Gastrocnemius medialis (tissue), 4 donors: ENCODE measurements around the gene SLC35B4. TPM values are rescaled to one million over a fixed set of nuclear protein-coding genes. Genes with fewer than 3 reads are reported as not detected.

ENCODE experiments used
- ATAC-seq, 2 donors: fragments of 150-250 bp; one replicate each; pipeline ENCODE4 v1.9.1; 2016
- DNase-seq, 2 donors: peaks; one replicate each; pipeline ENCODE4 v3.0.0-alpha.2; 2019
- H3K27ac ChIP-seq, 4 donors: fragments of 200-600 bp; sonication (generic); 1 replicate in 1 of 4; 2 replicates in 3 of 4; pipeline ENCODE4 v1.5.1; 2016 to 2018; ENCODE audit warnings: mild to moderate bottlenecking in 2 of 4, moderate library complexity in 1 of 4
- H3K27me3 ChIP-seq, 3 donors: fragments of 200-600 bp; sonication (generic) in 2 of 3; 1 replicate in 1 of 3; 2 replicates in 2 of 3; pipeline versions ENCODE4 v1.5.1 to v1.6.0; 2016 to 2019; ENCODE audit warnings: mild to moderate bottlenecking in 1 of 3, moderate library complexity in 1 of 3
- H3K36me3 ChIP-seq, 2 donors: fragments of 200-600 bp; sonication (generic) in 1 of 2; one replicate each; pipeline ENCODE4 v1.5.1; 2017 to 2018
- H3K4me1 ChIP-seq, 2 donors: fragments of 200-600 bp; sonication (generic) in 1 of 2; one replicate each; pipeline ENCODE4 v1.5.1; 2016 to 2017; ENCODE audit warnings: mild to moderate bottlenecking in 2 of 2
- H3K4me3 ChIP-seq, 4 donors: fragments of 200-600 bp; sonication (generic) in 3 of 4; 1 replicate in 1 of 4; 2 replicates in 3 of 4; pipeline ENCODE4 v1.5.1; 2016 to 2019; ENCODE audit warnings: mild to moderate bottlenecking in 2 of 4
- H3K9me3 ChIP-seq, 3 donors: fragments of 200-600 bp; sonication (generic) in 2 of 3; 1 replicate in 1 of 3; 2 replicates in 2 of 3; pipeline ENCODE4 v1.5.1; 2016 to 2019
- CTCF ChIP-seq, 5 experiments: fragments of 450-650 bp in 3 of 5; fragments of 200-600 bp in 2 of 5; sonication (generic) in 2 of 5; IDR thresholded peaks in 4 of 5; conservative IDR thresholded peaks in 1 of 5; 1 replicate in 4 of 5; 2 replicates in 1 of 5; pipeline ENCODE4 v1.5.1; 2016 to 2019; ENCODE audit warnings: antibody characterized with exemption in 5 of 5, mild to moderate bottlenecking in 3 of 5, moderate library complexity in 3 of 5
- POLR2A ChIP-seq, 2 donors: fragments of 450-650 bp; IDR thresholded peaks; one replicate each; pipeline ENCODE4 v1.6.1; 2017; ENCODE audit warnings: antibody characterized with exemption in 2 of 2, mild to moderate bottlenecking in 2 of 2, moderate library complexity in 2 of 2
- in situ Hi-C, 4 donors: fragments of 200-750 bp; cut with MboI; loops; one replicate each; pipeline versions ENCODE4 v1.15.0 to v1.8.0; 2017; ENCODE audit warnings: low sequenced_read_pairs in 4 of 4
- intact Hi-C: fragments of 100-400 bp; cut with DNase I; formaldehyde crosslinking; loops from one replicate; pipeline ENCODE4 v1.15.1; 2023; ENCODE audit warnings: low total_unique reads
- total RNA-seq, 4 donors: library from RNA; depleted of rRNA; stranded (reverse); fragments of >200 nt; gene quantifications; one replicate each; pipeline versions ENCODE4 v1.1.0 to v1.2.3, GENCODE V29; 2016

The SLC35B4 gene
- 1 to 10 TPM; 1.7 to 5.0 (median 2.3) TPM for total RNA-seq

- intact Hi-C loops (loop anchor here (1.0 to 5.0 kb wide), 5 partner anchors 136 to 1346 kb away; partner anchors contain the start of genes EXOC4, LRGUK and STMP1), in situ Hi-C loops (loop anchor here in 3 of 4 donors (10.0 to 25.0 kb wide), 3 partner anchors 192 to 1196 kb away; partner anchors contain the start of genes EXOC4 (in 3 of the 3), CNOT4 (in 1 of the 3) and LRGUK (in 1 of the 3))
- DNase-seq (peak; percentile 97 to 98), ATAC-seq (peak; percentile 96 to 97)
- peak within 1 kb of the TSS; percentile 88 to 97 (median 94) for H3K27ac ChIP-seq
- peak within 1 kb of the TSS; percentile 76 to 99 (median 84) for H3K4me3 ChIP-seq
- peaks cover 0 to 9% of the 10 kb centered on the region in 2 donors for H3K4me1 ChIP-seq
- H3K9me3 ChIP-seq, result no peaks in the 10 kb centered on the region
- H3K27me3 ChIP-seq, result no peaks in the 10 kb centered on the region
- peak in 4 of 5 experiments; percentile 27 to 46 (median 34) for TF ChIP-seq CTCF (IDR thresholded peaks at IDR 0.05 in 4 of 5, conservative IDR thresholded peaks at IDR 0.05 in 1 of 5)
- TF ChIP-seq POLR2A (IDR thresholded peaks at IDR 0.05), result peak; percentile 14 to 15
- no peaks in the 10 kb centered on the region for H3K36me3 ChIP-seq
These were observed at the start of gene SLC35B4 for GRCh38 chr7:134316539-134317344. Gene SLC35B4, minus strand, starts transcription at chr7:134316930. Its CDS starts 179 bp downstream, at chr7:134316751.

DNA sequence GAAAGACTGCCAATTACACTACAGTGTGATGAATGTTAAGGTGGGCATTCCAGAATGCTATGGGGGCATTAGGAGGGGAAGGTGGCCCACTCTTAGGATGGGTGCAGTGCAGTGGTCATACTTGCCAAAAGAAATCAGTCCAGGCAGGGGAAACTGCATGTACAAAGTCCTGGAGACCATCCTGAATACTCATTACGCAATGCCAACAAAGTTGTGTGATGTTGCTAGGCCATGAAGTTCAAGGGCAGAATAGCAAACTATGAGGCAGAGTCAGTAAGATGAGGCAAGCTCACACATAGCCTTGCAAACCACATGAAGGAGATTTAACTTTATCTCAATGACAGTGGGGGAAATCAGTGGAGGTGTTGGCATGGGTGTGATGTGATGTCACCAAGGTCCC lies 49.8 kb upstream of the SLC35B4 start:
- TF ChIP-seq POLR2A (IDR thresholded peaks at IDR 0.05) (no peak), CTCF (IDR thresholded peaks at IDR 0.05 in 4 of 5, conservative IDR thresholded peaks at IDR 0.05 in 1 of 5) (no peak)
- ATAC-seq (no peak), DNase-seq (no peak)
- Histone ChIP-seq H3K36me3 (no peaks in the 10 kb centered on the region), H3K27me3 (no peaks in the 10 kb centered on the region), H3K4me1 (no peaks in the 10 kb centered on the region), H3K9me3 (no peaks in the 10 kb centered on the region), H3K27ac (no peak overlapping the region), H3K4me3 (no peak overlapping the region)
- intact Hi-C loops, result no loop called here
- in situ Hi-C loops, result no loop called here

- Histone ChIP-seq H3K27me3 (no peaks in the 10 kb centered on the region), H3K36me3 (no peaks in the 10 kb centered on the region), H3K9me3 (no peaks in the 10 kb centered on the region), H3K27ac (no peak overlapping the region), H3K4me3 (no peak overlapping the region), H3K4me1 (no peaks in the 10 kb centered on the region)
- ATAC-seq (no peak), DNase-seq (no peak)
- TF ChIP-seq CTCF (IDR thresholded peaks at IDR 0.05 in 4 of 5, conservative IDR thresholded peaks at IDR 0.05 in 1 of 5) (no peak), POLR2A (IDR thresholded peaks at IDR 0.05) (no peak)
- intact Hi-C loops (no loop called here), in situ Hi-C loops (no loop called here)
These were observed 48.8 kb upstream of the SLC35B4 start for GRCh38 chr7:134365341-134366054.

- in situ Hi-C loops, result no loop called here
These were observed 47.9 kb upstream of the SLC35B4 start for GRCh38 chr7:134364619-134365037.

More at GRCh38 chr7:134364619-134365037, 47.9 kb upstream of the SLC35B4 start:
- Histone ChIP-seq H3K4me1 (no peaks in the 10 kb centered on the region), H3K27me3 (no peaks in the 10 kb centered on the region), H3K9me3 (no peaks in the 10 kb centered on the region), H3K27ac (no peak overlapping the region), H3K4me3 (no peak overlapping the region), H3K36me3 (no peaks in the 10 kb centered on the region)
- intact Hi-C loops, result no loop called here
- ATAC-seq (no peak), DNase-seq (no peak)
- TF ChIP-seq POLR2A (IDR thresholded peaks at IDR 0.05) (no peak), CTCF (IDR thresholded peaks at IDR 0.05 in 4 of 5, conservative IDR thresholded peaks at IDR 0.05 in 1 of 5) (no peak)
